H9 (cell line): ENCODE measurements around the gene GALNT9. TPM values are rescaled to one million over a fixed set of nuclear protein-coding genes. Genes with fewer than 3 reads are reported as not detected.

Experiments used
- DNase-seq: peaks from one replicate; pipeline ENCODE4 v3.0.0-alpha.2; 2017
- H2AFZ ChIP-seq: one replicate; pipeline ENCODE4 v1.6.1; 2013; ENCODE audit warnings: mild to moderate bottlenecking, low read length, control low read depth, moderate library complexity
- H2AK5ac ChIP-seq: 2 replicates; pipeline ENCODE4 v1.6.1; 2013; ENCODE audit warnings: low read length, control low read depth, mixed read lengths; ENCODE audit not compliant: insufficient read length
- H2BK120ac ChIP-seq: one replicate; pipeline ENCODE4 v1.6.1; 2013; ENCODE audit warnings: low read depth, mild to moderate bottlenecking, low read length, control low read depth, inconsistent platforms; ENCODE audit not compliant: poor library complexity, severe bottlenecking
- H2BK12ac ChIP-seq: 2 replicates; pipeline ENCODE4 v1.6.1; 2013; ENCODE audit warnings: low read length, control low read depth, mixed read lengths, low read depth; ENCODE audit not compliant: insufficient read length
- H2BK15ac ChIP-seq: 2 replicates; pipeline ENCODE4 v1.6.1; 2013; ENCODE audit warnings: low read depth, low read length, control low read depth
- H2BK20ac ChIP-seq: one replicate; pipeline ENCODE4 v1.6.1; 2013; ENCODE audit warnings: low read depth, mild to moderate bottlenecking, low read length, control low read depth, inconsistent platforms; ENCODE audit not compliant: poor library complexity, severe bottlenecking
- H2BK5ac ChIP-seq: 2 replicates; pipeline ENCODE4 v1.6.1; 2013; ENCODE audit warnings: low read length, control low read depth, mixed read lengths; ENCODE audit not compliant: insufficient read length
- H3K14ac ChIP-seq: 2 replicates; pipeline ENCODE4 v1.6.1; 2013; ENCODE audit warnings: low read length, control low read depth; ENCODE audit not compliant: insufficient read depth
- H3K18ac ChIP-seq: 2 replicates; pipeline ENCODE4 v1.6.1; 2013; ENCODE audit warnings: low read depth, mild to moderate bottlenecking, mixed read lengths, low read length, control low read depth; ENCODE audit not compliant: insufficient read length
- H3K23ac ChIP-seq: 2 replicates; pipeline ENCODE4 v1.6.1; 2013; ENCODE audit warnings: low read length, control low read depth, mixed read lengths, low read depth; ENCODE audit not compliant: insufficient read length
- H3K23me2 ChIP-seq: 2 replicates; pipeline ENCODE4 v1.6.1; 2013; ENCODE audit warnings: low read depth, mild to moderate bottlenecking, mixed read lengths, low read length, control low read depth; ENCODE audit not compliant: insufficient read length, poor library complexity, severe bottlenecking
- H3K27ac ChIP-seq: 2 replicates; pipeline ENCODE4 v1.5.1; 2013; ENCODE audit warnings: low read length, control low read depth, mixed read lengths, low read depth; ENCODE audit not compliant: insufficient read length
- H3K27me3 ChIP-seq: 2 replicates; pipeline ENCODE4 v1.6.1; 2013; ENCODE audit warnings: low read length, control low read depth, inconsistent platforms; ENCODE audit not compliant: insufficient read depth
- H3K4ac ChIP-seq: 2 replicates; pipeline ENCODE4 v1.6.1; 2013; ENCODE audit warnings: low read depth, mild to moderate bottlenecking, control low read depth, inconsistent platforms, low read length, moderate library complexity
- H3K4me1 ChIP-seq: 2 replicates; pipeline ENCODE4 v1.6.1; 2013; ENCODE audit warnings: low read length, control low read depth, inconsistent platforms; ENCODE audit not compliant: insufficient read depth
- H3K4me2 ChIP-seq: 2 replicates; pipeline ENCODE4 v1.6.1; 2013; ENCODE audit warnings: low read length, control low read depth, mixed read lengths; ENCODE audit not compliant: insufficient read length, insufficient read depth
- H3K56ac ChIP-seq: 2 replicates; pipeline ENCODE4 v1.6.1; 2013; ENCODE audit warnings: low read depth, mild to moderate bottlenecking, mixed read lengths, low read length, control low read depth; ENCODE audit not compliant: insufficient read length
- H3K79me1 ChIP-seq: 2 replicates; pipeline ENCODE4 v1.6.1; 2013; ENCODE audit warnings: low read depth, mild to moderate bottlenecking, moderate library complexity, low read length, control low read depth, inconsistent platforms; ENCODE audit not compliant: insufficient read depth, poor library complexity, severe bottlenecking
- H3K79me2 ChIP-seq: 2 replicates; pipeline ENCODE4 v1.6.1; 2013; ENCODE audit warnings: low read length, control low read depth, inconsistent platforms; ENCODE audit not compliant: insufficient read depth
- H3K9ac ChIP-seq: 2 replicates; pipeline ENCODE4 v1.6.1; 2013; ENCODE audit warnings: low read length, control low read depth, mixed read lengths; ENCODE audit not compliant: insufficient read length; ENCODE audit errors: extremely low read depth
- H3K9me3 ChIP-seq: one replicate; pipeline ENCODE4 v1.6.1; 2013; ENCODE audit warnings: low read depth, low read length, inconsistent platforms; ENCODE audit not compliant: control insufficient read depth
- H3T11ph ChIP-seq: one replicate; pipeline ENCODE4 v1.6.1; 2013; ENCODE audit warnings: mild to moderate bottlenecking, low read length, control low read depth, inconsistent platforms
- H4K20me1 ChIP-seq: one replicate; pipeline ENCODE4 v1.6.1; 2013; ENCODE audit not compliant: control insufficient read depth, insufficient read length, insufficient read depth
- H4K5ac ChIP-seq: 2 replicates; pipeline ENCODE4 v1.6.1; 2013; ENCODE audit warnings: low read depth, mild to moderate bottlenecking, mixed read lengths, low read length, control low read depth; ENCODE audit not compliant: insufficient read length
- H4K8ac ChIP-seq: replicated peaks from 2 replicates; pipeline ENCODE4 v1.6.1; 2013; ENCODE audit warnings: low read length, control low read depth, mixed read lengths, low read depth; ENCODE audit not compliant: insufficient read length
- H4K91ac ChIP-seq: 2 replicates; pipeline ENCODE4 v1.6.1; 2013; ENCODE audit warnings: low read depth, mild to moderate bottlenecking, moderate library complexity, mixed read lengths, low read length, control low read depth; ENCODE audit not compliant: insufficient read length
- H3K27ac Mint-ChIP-seq, 3 experiments: 2 replicates in 2 of 3; 3 replicates in 1 of 3; pipeline ENCODE4 v1.8.0; 2020 to 2021; ENCODE audit warnings: mixed read lengths in 3 of 3, mild to moderate bottlenecking in 1 of 3, moderate library complexity in 1 of 3
- H3K27me3 Mint-ChIP-seq: 2 replicates; pipeline ENCODE4 v1.8.0; 2021; ENCODE audit warnings: low read depth, mild to moderate bottlenecking, moderate library complexity, mixed read lengths
- H3K36me3 Mint-ChIP-seq, 3 experiments: 2 replicates in 2 of 3; 3 replicates in 1 of 3; pipeline ENCODE4 v1.8.0; 2020 to 2021; ENCODE audit warnings: low read depth in 3 of 3, mixed read lengths in 3 of 3; ENCODE audit not compliant: insufficient read depth in 1 of 3
- H3K4me1 Mint-ChIP-seq, 2 experiments: 2 replicates each; pipeline ENCODE4 v1.8.0; 2020; ENCODE audit warnings: mixed read lengths in 2 of 2
- H3K4me3 Mint-ChIP-seq, 2 experiments: 2 replicates in 1 of 2; 3 replicates in 1 of 2; pipeline ENCODE4 v1.8.0; 2020 to 2021; ENCODE audit warnings: mild to moderate bottlenecking in 2 of 2, mixed read lengths in 2 of 2, moderate library complexity in 1 of 2
- H3K9me3 Mint-ChIP-seq, 2 experiments: 2 replicates in 1 of 2; 3 replicates in 1 of 2; pipeline ENCODE4 v1.8.0; 2020; ENCODE audit warnings: mild to moderate bottlenecking in 2 of 2, mixed read lengths in 2 of 2, moderate library complexity in 1 of 2
- WGBS: extraction: QIAGEN DNeasy Blood & Tissue Kit; methylation state at CpG from one replicate; pipeline ENCODE4 v1.1.7; 2013; ENCODE audit warnings: missing lambda C conversion rate, low lambda C conversion rate, mixed read lengths; ENCODE audit not compliant: insufficient read length; ENCODE audit errors: extremely low coverage; 5-methylcytosine and 5-hydroxymethylcytosine counted together
- total RNA-seq: library from RNA; stranded (reverse); gene quantifications from 2 replicates; pipeline ENCODE4 v1.2.1, GENCODE V29; 2021
- TF ChIP-seq, protein P1 (sequence below): fragments of 200-600 bp; sonication (generic); conservative IDR thresholded peaks from 3 replicates; pipeline ENCODE4 v1.8.0; 2021; ENCODE audit warnings: antibody characterized with exemption, mild to moderate bottlenecking

GALNT9 gene
- total RNA-seq, 1 experiment from 2014 or later = 0.35 TPM

DNA sequence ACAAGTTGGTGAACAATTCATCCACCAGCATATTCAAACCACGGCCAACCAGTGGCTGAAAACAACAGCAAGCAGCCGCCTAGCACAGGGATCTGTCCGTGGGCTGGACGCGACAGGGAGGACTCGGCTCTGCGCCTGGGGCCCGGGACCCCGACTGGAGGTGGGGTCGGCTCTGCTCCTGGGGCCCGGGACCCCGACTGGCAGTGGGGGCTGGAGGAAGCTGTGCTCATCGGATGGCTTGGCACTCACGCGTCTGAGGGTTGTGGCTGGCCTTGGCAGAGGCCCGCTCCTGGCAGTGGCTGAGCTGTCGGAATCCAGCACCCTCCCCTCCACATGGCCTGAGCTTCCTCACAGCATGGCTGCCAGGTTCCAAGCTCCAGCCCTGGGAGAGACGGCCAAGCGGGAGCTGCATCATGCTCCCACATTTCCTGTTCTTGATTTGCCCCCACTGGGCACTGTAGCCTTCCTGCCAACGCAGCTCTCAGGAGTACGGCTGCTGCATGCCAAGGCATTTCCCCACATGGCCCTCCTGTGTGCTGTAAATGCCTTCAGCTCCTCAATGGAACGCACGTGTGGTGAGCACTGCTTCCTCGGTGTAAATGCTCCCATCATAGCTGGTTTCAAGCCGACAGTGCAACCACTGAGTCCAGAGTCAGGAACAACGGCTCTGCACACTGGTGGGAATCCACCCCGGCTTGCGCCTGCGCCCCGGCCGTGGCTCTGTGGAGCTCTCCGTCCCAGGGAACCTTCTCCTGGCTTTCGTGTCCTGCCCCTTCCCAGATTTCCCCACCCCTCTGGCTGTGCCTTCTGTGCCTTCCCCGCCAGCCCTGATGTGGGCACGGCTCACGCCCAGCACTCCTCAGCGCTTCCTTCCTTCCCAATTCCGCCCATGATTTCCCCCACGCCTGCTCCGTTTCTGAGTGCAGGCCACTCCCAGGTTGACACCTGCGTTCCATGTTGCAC lies 7.3 kb upstream of the GALNT9 start:
- H3K23me2 ChIP-seq = peaks cover 2% of the 10 kb centered on the region
- H2AFZ ChIP-seq = no peak overlapping the region
- Mint-ChIP-seq H3K4me1 (no peaks in the 10 kb centered on the region), H3K4me3 (no peak overlapping the region), H3K27ac (no peak overlapping the region; a peak in 1 of 7 replicates), H3K36me3 (no peaks in the 10 kb centered on the region), H3K9me3 (peaks cover 0 to 4% of the 10 kb centered on the region in 2 experiments; a peak in 2 of 5 replicates), H3K27me3 (peaks cover 92% of the 10 kb centered on the region)
- H4K91ac ChIP-seq = no peak overlapping the region
- H2BK5ac ChIP-seq = no peak overlapping the region
- TF ChIP-seq, protein P1, sequence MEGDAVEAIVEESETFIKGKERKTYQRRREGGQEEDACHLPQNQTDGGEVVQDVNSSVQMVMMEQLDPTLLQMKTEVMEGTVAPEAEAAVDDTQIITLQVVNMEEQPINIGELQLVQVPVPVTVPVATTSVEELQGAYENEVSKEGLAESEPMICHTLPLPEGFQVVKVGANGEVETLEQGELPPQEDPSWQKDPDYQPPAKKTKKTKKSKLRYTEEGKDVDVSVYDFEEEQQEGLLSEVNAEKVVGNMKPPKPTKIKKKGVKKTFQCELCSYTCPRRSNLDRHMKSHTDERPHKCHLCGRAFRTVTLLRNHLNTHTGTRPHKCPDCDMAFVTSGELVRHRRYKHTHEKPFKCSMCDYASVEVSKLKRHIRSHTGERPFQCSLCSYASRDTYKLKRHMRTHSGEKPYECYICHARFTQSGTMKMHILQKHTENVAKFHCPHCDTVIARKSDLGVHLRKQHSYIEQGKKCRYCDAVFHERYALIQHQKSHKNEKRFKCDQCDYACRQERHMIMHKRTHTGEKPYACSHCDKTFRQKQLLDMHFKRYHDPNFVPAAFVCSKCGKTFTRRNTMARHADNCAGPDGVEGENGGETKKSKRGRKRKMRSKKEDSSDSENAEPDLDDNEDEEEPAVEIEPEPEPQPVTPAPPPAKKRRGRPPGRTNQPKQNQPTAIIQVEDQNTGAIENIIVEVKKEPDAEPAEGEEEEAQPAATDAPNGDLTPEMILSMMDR = no peak
- no peaks in the 10 kb centered on the region for H3K79me1 ChIP-seq
- no peaks in the 10 kb centered on the region for H3K79me2 ChIP-seq
- H3K18ac ChIP-seq = no peak overlapping the region
- H3K23ac ChIP-seq = no peak overlapping the region
- no peaks in the 10 kb centered on the region for H3K9me3 ChIP-seq
- no peak overlapping the region for H3K56ac ChIP-seq
- WGBS = no CpG with 5 or more reads among the region's 41 CpGs
- H4K8ac ChIP-seq = no peak overlapping the region
- H2BK120ac ChIP-seq = no peak overlapping the region
- H3K4me2 ChIP-seq = no peak overlapping the region
- no peaks in the 10 kb centered on the region for H3K4me1 ChIP-seq
- H2AK5ac ChIP-seq = no peak overlapping the region
- no peak overlapping the region for H3K9ac ChIP-seq
- H3T11ph ChIP-seq = no peak overlapping the region
- no peak overlapping the region for H2BK15ac ChIP-seq
- H4K20me1 ChIP-seq = peaks cover 2% of the 10 kb centered on the region
- peaks cover 5% of the 10 kb centered on the region; the same call in 1 of the 2 replicates for H3K27me3 ChIP-seq
- DNase-seq = no peak
- no peak overlapping the region for H3K4ac ChIP-seq
- no peak overlapping the region for H4K5ac ChIP-seq
- H2BK20ac ChIP-seq = no peak overlapping the region
- no peak overlapping the region; the same call in 1 of the 2 replicates for H3K14ac ChIP-seq
- no peak overlapping the region for H2BK12ac ChIP-seq
- no peak overlapping the region for H3K27ac ChIP-seq
